Activated naive CD4-positive, alpha-beta T cell treated with anti-CD3 and anti-CD28 coated beads, Interleukin-2, amount 50 U/mL, for 72 hours (primary cell): ENCODE results near the gene NCDN. TPM values are rescaled to one million over a fixed set of nuclear protein-coding genes. Genes with fewer than 3 reads are reported as not detected.

Source experiments
- ATAC-seq, 2 donors: fragments of 150-1000 bp; cut with Tn5 transposase; 2 replicates each; pipeline ENCODE4 v1.10.0; 2021; ENCODE audit warnings: mild to moderate bottlenecking in 2 of 2, moderate library complexity in 2 of 2
- DNase-seq, 2 donors: peaks; one replicate each; pipeline ENCODE4 v3.0.0; 2021 to 2022; ENCODE audit warnings: low spot score in 2 of 2
- H3K27ac Mint-ChIP-seq, 2 donors: one replicate each; pipeline ENCODE4 v1.8.0; 2022; ENCODE audit warnings: mild to moderate bottlenecking in 2 of 2, mixed read lengths in 2 of 2
- H3K36me3 Mint-ChIP-seq, 2 donors: one replicate each; pipeline ENCODE4 v1.8.0; 2022; ENCODE audit warnings: mixed read lengths in 2 of 2
- H3K9me3 Mint-ChIP-seq, 2 donors: one replicate each; pipeline ENCODE4 v1.8.0; 2022; ENCODE audit warnings: mixed read lengths in 2 of 2
- total RNA-seq, 2 donors: library from RNA; stranded (reverse); gene quantifications; one replicate each; pipeline ENCODE4 v1.2.3, GENCODE V29; 2022

Gene NCDN, protein sequence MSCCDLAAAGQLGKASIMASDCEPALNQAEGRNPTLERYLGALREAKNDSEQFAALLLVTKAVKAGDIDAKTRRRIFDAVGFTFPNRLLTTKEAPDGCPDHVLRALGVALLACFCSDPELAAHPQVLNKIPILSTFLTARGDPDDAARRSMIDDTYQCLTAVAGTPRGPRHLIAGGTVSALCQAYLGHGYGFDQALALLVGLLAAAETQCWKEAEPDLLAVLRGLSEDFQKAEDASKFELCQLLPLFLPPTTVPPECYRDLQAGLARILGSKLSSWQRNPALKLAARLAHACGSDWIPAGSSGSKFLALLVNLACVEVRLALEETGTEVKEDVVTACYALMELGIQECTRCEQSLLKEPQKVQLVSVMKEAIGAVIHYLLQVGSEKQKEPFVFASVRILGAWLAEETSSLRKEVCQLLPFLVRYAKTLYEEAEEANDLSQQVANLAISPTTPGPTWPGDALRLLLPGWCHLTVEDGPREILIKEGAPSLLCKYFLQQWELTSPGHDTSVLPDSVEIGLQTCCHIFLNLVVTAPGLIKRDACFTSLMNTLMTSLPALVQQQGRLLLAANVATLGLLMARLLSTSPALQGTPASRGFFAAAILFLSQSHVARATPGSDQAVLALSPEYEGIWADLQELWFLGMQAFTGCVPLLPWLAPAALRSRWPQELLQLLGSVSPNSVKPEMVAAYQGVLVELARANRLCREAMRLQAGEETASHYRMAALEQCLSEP
- total RNA-seq = 10 to 100 TPM; 16.6 to 25.1 TPM

DNA sequence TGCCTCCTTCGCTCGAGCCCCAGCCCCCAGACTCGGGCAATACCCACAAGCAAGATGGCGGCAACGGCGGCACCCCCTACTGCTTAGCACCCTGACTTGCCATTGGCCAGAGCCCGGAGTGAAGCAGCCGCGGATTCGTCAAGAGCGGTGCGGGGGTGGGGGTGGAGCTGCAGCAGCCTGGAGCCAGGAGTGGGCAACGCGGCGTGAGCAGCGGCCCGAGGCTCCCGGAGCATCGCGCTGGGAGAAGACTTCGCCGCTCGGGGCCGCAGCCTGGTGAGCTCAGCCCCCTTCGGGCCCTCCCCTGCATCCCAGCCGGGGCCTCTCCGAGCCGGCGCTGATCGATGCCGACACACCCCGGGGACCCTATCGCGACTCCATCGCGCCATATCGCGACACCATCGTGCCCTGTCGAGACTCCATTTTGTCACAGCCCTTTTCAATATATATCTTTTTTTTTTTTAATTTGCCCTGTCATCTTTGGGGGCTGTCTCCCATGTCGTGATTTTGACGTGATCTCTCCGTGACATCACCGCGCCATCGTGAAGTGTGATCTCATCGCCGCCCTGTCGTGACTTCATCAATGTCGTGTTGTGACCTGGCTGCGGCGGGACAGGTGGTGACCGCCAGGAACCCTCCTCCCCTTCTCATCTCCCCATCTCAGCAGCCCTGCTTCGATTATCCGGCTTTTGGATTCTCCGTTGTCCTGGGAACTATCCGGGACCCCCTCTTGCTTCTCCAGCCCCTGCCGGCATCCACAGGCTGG lies at the start of gene NCDN:
TSS of gene NCDN (plus strand) at position 189 of the 763 bp plus-strand sequence. CDS start at position 581, 392 bp downstream.
- H3K27ac Mint-ChIP-seq = peak within 1 kb of the TSS; percentile 98 to 99
- peak; percentile 93 to 98 for DNase-seq
- peaks cover 1 to 12% of the 10 kb centered on the region in 2 donors for H3K36me3 Mint-ChIP-seq
- no peaks in the 10 kb centered on the region for H3K9me3 Mint-ChIP-seq
- peak; percentile 92 to 93 for ATAC-seq

DNA sequence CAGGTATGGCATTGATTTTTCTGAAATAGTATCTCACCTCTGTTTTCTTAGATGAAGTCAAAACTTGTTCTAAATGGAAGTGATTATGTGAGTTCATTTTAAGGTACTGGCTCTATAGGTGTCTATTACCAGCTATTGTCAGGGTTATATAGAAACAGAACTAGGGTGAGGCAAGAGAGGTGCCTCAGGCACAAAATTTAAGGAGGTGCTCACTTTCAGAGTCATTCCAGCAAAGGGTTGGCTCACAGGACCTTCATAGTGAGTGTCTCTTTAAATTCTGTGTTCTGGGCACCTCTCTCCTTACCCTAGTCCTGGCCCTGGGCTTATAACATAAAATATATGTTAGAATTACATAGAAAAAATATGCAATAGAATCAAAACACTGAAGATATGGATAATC lies 49.7 kb upstream of the NCDN start:
- ATAC-seq = no peak
- H3K36me3 Mint-ChIP-seq = peaks cover 4 to 10% of the 10 kb centered on the region in 2 donors
- no peak overlapping the region for H3K27ac Mint-ChIP-seq
- no peak for DNase-seq
- H3K9me3 Mint-ChIP-seq = no peaks in the 10 kb centered on the region

DNA sequence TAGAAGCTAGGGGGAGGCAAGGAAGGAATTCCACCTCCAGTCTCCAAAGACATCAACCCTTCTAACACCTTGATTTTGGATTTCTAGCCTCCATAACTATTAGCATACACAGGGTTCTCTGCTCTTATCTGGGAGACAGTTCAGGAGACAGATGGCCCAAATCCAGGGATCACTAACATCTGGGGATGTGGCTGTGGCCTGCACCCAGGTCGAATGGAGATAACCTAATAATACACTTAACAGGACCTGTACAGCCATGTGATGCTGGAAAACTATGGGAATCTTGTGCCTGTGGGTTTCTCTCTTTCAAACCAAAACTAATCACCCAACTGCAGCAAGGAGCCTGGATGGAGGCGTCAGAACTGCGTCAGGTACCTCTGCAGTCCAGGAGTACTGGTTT lies 48.0 kb upstream of the NCDN start:
- Mint-ChIP-seq H3K27ac (no peak overlapping the region), H3K9me3 (peaks cover 0 to 8% of the 10 kb centered on the region in 2 donors), H3K36me3 (peaks cover 9 to 16% of the 10 kb centered on the region in 2 donors)
- DNase-seq = no peak
- no peak for ATAC-seq

DNA sequence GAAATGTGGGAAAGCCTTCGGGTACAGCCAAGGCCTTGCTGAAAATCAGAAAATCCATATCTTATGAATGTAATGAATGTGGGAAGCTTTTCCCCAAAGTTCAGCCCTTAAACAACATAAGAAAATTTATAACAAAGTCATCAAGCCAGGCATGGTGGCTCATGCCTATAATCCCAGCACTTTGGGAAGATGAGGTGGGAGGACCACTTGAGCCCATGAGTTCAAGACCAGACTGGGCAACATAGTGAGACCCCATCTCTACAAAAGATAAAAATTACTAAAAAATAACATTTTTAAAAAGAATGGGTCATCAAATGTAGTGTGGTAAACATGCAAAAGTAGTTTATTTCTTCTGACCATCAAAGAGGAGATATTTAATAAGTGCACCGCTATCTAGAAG lies 46.3 kb upstream of the NCDN start:
- ATAC-seq (no peak), DNase-seq (no peak)
- H3K9me3 Mint-ChIP-seq = peaks cover 9 to 20% of the 10 kb centered on the region in 2 donors
- H3K36me3 Mint-ChIP-seq = peaks cover 23 to 24% of the 10 kb centered on the region in 2 donors
- H3K27ac Mint-ChIP-seq = no peak overlapping the region

DNA sequence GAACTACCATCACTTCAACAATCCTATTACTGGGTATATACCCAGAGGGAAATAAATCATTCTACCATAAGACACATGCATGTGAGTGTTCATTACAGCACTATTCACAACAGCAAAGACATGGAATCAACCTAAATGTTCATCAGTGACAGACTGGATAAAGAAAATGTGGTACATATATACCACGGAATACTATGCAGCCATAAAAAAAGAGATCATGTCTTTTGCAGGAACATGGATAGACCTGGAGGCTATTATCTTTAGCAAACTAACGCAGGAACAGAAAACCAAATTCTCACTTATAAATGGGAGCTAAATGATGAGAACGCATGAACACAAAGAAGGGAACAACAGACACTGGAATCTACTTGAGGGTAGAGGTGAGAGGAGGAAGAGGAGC lies 39.4 kb upstream of the NCDN start:
- DNase-seq (no peak), ATAC-seq (no peak)
- peaks cover 17 to 32% of the 10 kb centered on the region in 2 donors for H3K9me3 Mint-ChIP-seq
- H3K36me3 Mint-ChIP-seq = peaks cover 33 to 34% of the 10 kb centered on the region in 2 donors
- H3K27ac Mint-ChIP-seq = no peak overlapping the region

DNA sequence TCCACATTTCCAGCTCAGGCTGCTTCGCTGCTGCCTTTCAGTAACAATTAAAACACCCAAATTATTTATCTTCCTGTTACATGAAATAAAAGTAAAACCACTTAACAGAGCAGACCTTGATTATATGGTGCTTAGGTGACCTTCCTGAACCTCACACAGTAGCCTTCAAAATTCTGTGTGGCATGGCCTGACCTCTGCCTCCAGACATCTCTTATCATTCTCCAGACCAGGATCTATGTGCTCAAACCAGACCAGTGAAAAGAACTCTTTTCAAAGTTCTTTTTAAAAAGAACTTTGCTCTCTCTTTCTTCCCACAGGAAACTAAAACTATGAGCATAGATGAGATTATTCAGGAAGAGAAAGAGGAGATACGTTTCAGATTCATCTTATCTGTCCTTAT lies 38.2 kb upstream of the NCDN start:
- ATAC-seq (no peak), DNase-seq (no peak)
- Mint-ChIP-seq H3K36me3 (peaks cover 34 to 35% of the 10 kb centered on the region in 2 donors), H3K27ac (no peak overlapping the region), H3K9me3 (peaks cover 20 to 34% of the 10 kb centered on the region in 2 donors)

DNA sequence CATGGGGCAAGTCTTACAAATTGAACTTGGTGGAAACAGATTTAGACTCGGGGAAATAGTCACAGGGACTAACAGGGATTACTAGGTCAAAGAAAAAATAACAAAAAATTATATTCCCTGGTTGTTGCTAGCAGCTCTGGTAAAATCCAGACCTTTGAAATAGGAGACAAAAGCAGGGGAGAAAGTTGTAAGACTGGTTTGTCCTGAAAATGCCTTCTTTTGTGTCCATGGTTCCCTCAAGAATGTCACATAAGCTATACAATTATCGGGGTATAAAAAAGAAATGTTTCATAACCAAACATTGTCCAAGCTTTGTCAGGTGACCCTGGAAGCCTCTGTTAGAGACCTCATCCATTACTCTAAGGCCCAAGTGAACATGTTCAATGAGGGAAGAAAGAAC lies 33.5 kb upstream of the NCDN start:
- no peak for ATAC-seq
- Mint-ChIP-seq H3K27ac (no peak overlapping the region), H3K36me3 (peaks cover 8 to 45% of the 10 kb centered on the region in 2 donors), H3K9me3 (peaks cover 10 to 26% of the 10 kb centered on the region in 2 donors)
- no peak for DNase-seq

DNA sequence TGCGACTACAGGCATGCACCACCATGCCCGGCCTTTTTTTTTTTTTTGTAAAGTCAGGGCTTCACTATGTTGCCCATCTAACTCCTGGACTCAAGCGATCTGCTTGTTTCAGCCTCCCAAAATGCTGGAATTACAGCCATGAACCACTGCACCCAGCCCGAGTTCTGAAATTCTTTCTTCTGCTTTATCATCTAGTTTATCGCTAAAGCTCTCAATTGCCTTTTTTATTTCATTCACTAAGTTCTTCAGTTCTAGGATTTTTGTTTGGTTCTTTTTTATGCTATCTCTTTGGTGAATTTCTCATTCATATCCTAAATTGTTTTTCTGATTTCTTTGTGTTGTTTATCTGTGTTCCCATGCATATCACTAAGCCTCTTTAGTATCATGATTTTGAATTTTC lies 27.4 kb upstream of the NCDN start:
- Mint-ChIP-seq H3K36me3 (peaks cover 12 to 53% of the 10 kb centered on the region in 2 donors), H3K27ac (no peak overlapping the region), H3K9me3 (peaks cover 3 to 22% of the 10 kb centered on the region in 2 donors)
- ATAC-seq = no peak
- DNase-seq = no peak

DNA sequence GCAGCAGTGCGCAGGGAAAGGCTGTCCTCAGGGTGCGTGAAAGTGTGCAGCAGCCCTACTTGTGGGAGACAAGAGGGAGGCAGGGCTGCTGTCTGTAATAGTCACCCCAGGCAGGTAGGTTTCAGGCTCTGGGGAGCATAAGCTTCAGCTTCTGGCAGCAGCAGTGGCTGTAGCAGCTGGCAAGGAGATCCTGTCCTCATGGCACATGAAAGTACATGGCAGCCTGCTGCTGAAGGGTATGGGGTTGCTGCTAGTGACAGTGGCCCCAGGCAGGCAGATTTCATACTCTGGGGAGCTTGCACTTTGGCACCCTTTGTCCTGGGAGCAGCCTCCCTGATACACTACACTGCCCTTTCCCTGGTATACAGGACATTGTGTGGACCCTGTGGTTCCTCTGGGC lies 26.7 kb upstream of the NCDN start:
- peaks cover 0 to 22% of the 10 kb centered on the region in 2 donors for H3K9me3 Mint-ChIP-seq
- no peak for DNase-seq
- H3K36me3 Mint-ChIP-seq = peaks cover 12 to 46% of the 10 kb centered on the region in 2 donors
- ATAC-seq = no peak
- no peak overlapping the region for H3K27ac Mint-ChIP-seq

DNA sequence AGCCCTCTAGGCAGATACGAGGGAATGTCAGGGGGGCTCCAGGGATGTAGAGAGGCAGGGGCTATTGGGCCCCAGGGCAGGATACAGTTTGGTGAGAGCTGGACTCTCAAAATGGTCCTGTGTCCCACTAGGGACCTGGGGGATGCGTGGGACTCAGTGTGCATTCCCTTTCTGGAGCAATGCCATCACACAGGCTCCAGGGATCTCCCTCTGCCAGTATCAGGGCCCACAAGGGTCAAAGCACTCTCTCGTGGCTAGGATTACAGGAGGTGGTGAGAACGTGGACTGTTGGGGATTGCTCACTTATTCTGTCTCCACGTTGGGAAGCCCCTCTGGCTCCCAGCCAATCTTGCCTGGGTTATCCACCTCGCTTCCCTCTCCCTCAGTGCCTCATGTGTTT lies 26.2 kb upstream of the NCDN start:
- Mint-ChIP-seq H3K36me3 (peaks cover 12 to 46% of the 10 kb centered on the region in 2 donors), H3K9me3 (peaks cover 0 to 22% of the 10 kb centered on the region in 2 donors), H3K27ac (peak overlapping the region in 1 of 2 donors; percentile 67)
- ATAC-seq = no peak
- DNase-seq = no peak

DNA sequence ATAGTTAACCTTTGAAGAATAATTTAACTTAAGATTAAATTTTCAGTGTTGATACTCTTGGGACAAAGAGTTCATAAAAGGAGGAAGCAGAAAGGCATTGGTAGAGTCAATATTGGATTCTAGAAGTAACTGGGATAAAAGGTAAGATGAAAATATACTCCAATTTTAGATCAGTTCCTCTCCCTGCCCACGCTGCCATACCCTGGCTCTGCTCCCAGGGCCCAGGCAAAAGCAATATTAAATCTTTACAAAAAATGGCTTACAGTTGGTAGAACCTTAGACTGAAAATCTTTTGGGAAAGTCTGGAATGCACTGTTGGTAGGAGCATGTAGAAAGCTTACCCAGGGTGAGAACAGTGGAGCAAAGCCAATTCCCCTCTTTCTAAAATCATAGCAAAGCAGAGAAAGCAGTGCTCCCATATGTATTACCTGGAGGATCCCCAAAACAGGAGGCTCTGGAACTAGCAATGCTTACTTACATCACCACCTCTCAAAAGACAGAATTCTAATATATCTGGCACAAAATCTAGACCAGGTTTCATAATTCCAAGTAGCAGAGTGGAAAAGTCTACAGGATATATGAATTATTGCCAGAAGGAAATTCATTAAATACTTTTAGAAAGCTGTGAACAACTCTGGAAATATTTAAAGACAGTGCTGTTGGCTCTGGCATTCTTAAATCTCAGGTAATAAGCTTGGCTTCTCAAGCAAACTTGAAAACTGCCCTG lies 24.9 kb upstream of the NCDN start:
- Mint-ChIP-seq H3K9me3 (peaks cover 0 to 15% of the 10 kb centered on the region in 2 donors), H3K27ac (no peak overlapping the region), H3K36me3 (peaks cover 12 to 37% of the 10 kb centered on the region in 2 donors)
- DNase-seq (no peak), ATAC-seq (no peak)

DNA sequence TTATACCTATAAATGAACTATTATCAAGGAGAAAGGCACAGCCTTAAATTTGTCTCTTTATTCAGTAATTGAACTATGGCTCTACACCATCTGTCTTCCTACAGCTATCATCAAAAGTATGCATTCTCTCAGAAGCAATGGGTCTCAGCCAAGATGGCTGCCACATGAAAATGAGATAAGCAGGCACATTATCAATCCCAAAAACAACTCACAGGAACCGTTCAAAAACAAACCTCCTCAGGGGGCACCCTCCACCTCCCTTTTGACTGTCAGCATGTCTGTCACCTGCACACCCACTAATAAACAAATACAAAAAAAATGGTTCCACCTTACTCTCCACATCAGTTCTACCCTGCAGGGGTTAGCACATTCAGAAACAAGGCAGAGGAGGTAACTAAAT lies 24.0 kb upstream of the NCDN start:
- Mint-ChIP-seq H3K9me3 (peaks cover 0 to 12% of the 10 kb centered on the region in 2 donors), H3K36me3 (peaks cover 12 to 29% of the 10 kb centered on the region in 2 donors), H3K27ac (no peak overlapping the region)
- DNase-seq (no peak), ATAC-seq (no peak)

DNA sequence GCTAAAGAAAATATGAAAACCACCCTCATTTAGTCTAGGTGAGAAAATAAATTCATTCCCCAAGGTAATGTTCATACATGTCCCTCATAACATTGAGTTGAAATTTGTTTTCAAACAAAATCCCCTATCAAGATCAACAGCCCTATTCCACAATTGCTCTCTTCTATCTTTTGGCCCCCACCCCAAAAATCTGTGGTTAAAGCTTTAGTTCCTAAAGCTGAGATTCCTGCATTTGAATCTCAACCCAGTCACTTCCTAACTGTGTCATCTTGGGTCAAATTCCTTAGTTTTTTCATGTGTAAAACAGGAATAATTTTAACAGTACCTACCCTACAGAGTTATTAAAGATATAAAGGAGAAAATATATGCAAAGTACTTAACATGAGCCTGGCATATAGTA lies 22.4 kb upstream of the NCDN start:
- H3K9me3 Mint-ChIP-seq = peaks cover 0 to 4% of the 10 kb centered on the region in 2 donors
- peak overlapping the region in 1 of 2 donors; percentile 59 for H3K27ac Mint-ChIP-seq
- DNase-seq = no peak
- H3K36me3 Mint-ChIP-seq = peaks cover 8 to 14% of the 10 kb centered on the region in 2 donors
- ATAC-seq = no peak

DNA sequence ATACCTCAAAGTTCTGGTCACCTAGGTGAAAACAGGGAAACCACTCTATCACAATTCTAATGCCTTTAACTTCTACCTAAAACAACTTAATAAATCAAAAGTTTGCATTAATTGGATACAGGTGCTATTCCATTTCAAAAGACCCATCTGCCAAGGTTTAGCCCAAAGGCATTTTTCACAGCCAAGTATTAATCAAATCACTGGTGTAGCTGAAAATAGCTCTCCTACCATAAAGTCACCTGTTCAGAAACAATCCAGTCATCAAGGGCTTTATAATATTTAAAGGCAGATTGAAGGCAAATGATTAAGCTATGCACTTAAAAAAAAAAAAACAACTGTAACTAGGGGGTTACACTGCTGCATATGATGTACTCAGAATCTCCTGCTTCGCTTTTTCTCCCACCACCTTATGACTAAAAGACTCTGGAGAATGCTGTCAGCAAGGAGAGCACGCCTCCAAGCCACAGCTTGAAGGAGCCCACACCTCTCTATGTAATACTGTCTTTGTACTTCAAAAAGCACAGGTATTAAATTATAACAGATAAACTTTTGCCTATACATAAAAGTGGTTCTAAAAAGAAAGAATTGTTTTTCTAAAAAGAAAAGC lies 20.9 kb upstream of the NCDN start:
- Mint-ChIP-seq H3K9me3 (no peaks in the 10 kb centered on the region), H3K27ac (no peak overlapping the region), H3K36me3 (peaks cover 0 to 7% of the 10 kb centered on the region in 2 donors)
- ATAC-seq = peak; percentile 43 to 49
- no peak for DNase-seq

DNA sequence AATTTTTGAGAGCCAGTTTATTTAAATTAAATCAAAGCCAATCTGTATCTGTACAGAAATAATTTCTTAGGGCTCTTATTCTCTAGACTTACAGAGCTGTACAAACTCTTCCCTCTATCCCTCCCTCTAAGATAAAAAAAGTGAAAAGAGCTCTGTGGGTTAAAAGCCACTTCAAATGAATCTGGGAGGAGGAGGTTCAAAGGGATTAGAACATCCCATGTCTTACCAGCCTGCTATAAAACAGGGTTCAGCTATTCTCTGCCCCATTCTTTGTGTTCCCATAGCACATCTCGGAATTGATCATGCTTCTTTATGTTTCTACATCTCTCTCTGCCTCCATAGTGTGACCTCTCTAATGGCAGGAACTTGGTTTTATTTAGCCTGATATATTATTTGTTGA lies 19.8 kb upstream of the NCDN start:
- DNase-seq = no peak
- H3K9me3 Mint-ChIP-seq = no peaks in the 10 kb centered on the region
- ATAC-seq = no peak
- peaks cover 0 to 13% of the 10 kb centered on the region in 2 donors for H3K36me3 Mint-ChIP-seq
- H3K27ac Mint-ChIP-seq = peak overlapping the region in 1 of 2 donors; percentile 84
